Breast epithelium (tissue), 4 donors: ENCODE results near the gene FAM236A. TPM values are rescaled to one million over a fixed set of nuclear protein-coding genes. Genes with fewer than 3 reads are reported as not detected.
"Not testable (repeated sequence)": the region's sequence is repeated elsewhere in the genome, so short reads cannot be mapped to it uniquely, and the experiment has no call there.

ENCODE experiments used
- DNase-seq, 2 donors: peaks; one replicate each; pipeline ENCODE4 v3.0.0-alpha.2; 2019; ENCODE audit warnings: low spot score in 2 of 2
- H3K27ac ChIP-seq, 2 donors: fragments of 200-600 bp; sonication (generic) in 1 of 2; one replicate each; pipeline ENCODE4 v1.5.1; 2016 to 2019; ENCODE audit warnings: mild to moderate bottlenecking in 1 of 2
- H3K27me3 ChIP-seq, 2 donors: fragments of 200-600 bp; sonication (generic) in 1 of 2; one replicate each; pipeline versions ENCODE4 v1.5.1 to v1.6.0; 2017 to 2019; ENCODE audit warnings: control low read depth in 1 of 2, mild to moderate bottlenecking in 1 of 2
- H3K36me3 ChIP-seq: fragments of 200-600 bp; one replicate; pipeline ENCODE4 v1.5.1; 2019
- H3K4me1 ChIP-seq, 2 donors: fragments of 200-600 bp; sonication (generic); one replicate each; pipeline ENCODE4 v1.5.1; 2016 to 2019; ENCODE audit warnings: control low read depth in 1 of 2
- H3K4me3 ChIP-seq, 3 donors: fragments of 200-600 bp; sonication (generic); 1 replicate in 2 of 3; 2 replicates in 1 of 3; pipeline ENCODE4 v1.5.1; 2016 to 2019; ENCODE audit warnings: mild to moderate bottlenecking in 3 of 3, moderate library complexity in 2 of 3
- H3K9me3 ChIP-seq, 2 donors: fragments of 200-600 bp; sonication (generic) in 1 of 2; one replicate each; pipeline ENCODE4 v1.5.1; 2016 to 2019; ENCODE audit warnings: control low read depth in 1 of 2
- intact Hi-C: fragments of 100-400 bp; cut with DNase I; formaldehyde crosslinking; loops from one replicate; pipeline ENCODE4 v1.15.1; 2023; ENCODE audit warnings: low total_unique reads
- total RNA-seq, 3 donors: library from RNA; depleted of rRNA; stranded (reverse); fragments of >200 nt; gene quantifications; one replicate each; pipeline ENCODE4 v1.1.0, GENCODE V29; 2016

The FAM236A gene
- not detected for total RNA-seq

DNA sequence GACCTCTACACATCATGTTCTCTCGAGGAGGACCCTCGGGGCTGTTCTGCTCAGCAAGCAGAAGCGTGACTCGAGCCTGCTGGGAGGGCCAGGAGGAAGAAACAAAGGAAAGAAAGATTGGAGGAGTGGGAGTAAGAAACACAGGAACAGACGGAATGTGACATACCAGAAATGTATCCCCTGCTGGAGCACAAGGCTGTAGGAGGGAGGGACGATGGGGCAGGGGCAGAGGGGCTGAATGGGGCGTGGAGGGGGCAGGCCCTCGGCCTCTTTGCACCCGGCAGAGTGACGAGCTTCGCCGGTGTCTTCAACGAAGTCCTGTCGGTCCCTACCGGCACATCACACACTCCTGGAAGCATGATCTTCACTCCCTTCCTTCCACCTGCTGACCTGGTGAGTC, at the start of gene FAM236A:
FAM236A (plus strand) TSS at position 301 of the 400 bp plus-strand sequence; CDS start at position 358, 57 bp downstream.
- intact Hi-C loops, H3K9me3 ChIP-seq, DNase-seq, H3K4me3 ChIP-seq, H3K36me3 ChIP-seq, H3K4me1 ChIP-seq, H3K27me3 ChIP-seq, H3K27ac ChIP-seq: not testable (repeated sequence)

DNA sequence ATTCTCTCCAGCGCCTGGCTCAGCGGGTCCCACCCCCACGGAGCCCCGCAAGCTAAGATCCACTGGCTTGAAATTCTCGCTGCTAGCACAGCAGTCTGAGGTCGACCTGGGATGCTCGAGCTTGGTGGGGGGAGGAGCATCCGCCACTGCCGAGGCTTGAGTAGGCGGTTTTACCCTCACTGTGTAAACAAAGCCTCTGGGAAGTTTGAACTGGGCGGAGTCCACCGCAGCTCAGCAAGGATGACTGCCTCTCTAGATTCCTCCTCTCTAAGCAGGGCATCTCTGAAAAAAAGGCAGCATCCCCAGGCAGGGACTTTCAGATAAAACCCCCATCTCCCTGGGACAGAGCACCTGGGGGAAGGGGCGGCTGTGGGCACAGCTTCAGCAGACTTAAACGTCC, 48.3 kb upstream of the FAM236A start:
- H3K4me3 ChIP-seq, H3K4me1 ChIP-seq, intact Hi-C loops, H3K27me3 ChIP-seq, H3K9me3 ChIP-seq, H3K27ac ChIP-seq, H3K36me3 ChIP-seq, DNase-seq: not testable (repeated sequence)

DNA sequence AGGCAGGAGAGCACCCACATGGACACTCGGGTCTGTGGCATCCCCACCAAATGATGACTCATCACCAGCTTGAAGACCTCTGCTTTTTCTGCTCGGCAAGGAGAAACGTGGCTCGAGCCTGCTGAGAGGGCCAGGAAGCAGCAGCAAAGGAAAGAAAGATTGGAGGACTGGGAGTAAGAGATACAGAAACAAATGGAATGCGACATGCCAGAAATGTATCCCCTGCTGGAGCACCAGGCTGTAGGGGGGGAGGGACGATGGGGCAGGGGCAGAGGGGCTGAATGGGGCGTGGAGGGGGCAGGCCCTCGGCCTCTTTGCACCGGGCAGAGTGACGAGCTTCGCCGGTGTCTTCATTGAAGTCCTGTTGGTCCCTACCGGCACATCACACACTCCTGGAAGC, 25.7 kb upstream of the FAM236A start, which contains the start of gene FAM236C:
FAM236C (plus strand) TSS at position 301 of the 400 bp plus-strand sequence. CDS start 100 bp downstream, outside the sequence.
- H3K27me3 ChIP-seq, H3K36me3 ChIP-seq, DNase-seq, H3K4me1 ChIP-seq, H3K27ac ChIP-seq, intact Hi-C loops, H3K9me3 ChIP-seq, H3K4me3 ChIP-seq: not testable (repeated sequence)

DNA sequence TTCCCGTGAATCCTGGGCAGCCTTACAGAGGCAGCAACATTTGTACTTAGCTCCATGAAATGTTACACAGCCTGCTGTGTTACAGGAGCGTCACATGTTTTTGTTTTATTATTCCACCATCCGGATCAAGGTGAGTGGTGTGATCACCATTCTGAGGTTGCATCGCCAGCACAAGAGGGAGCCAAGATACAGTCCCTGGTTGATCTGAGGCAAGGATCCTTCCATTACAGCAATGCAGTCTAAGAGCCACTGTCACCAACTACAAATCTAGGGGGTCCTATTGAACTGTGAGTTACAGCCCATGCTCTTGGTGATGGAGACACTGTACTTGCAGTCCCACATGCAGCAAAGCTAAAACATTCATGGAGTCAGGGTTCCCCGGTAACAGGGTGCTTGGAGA, 21.9 kb upstream of the FAM236A start:
- H3K9me3 ChIP-seq, H3K27ac ChIP-seq, H3K27me3 ChIP-seq, H3K36me3 ChIP-seq, H3K4me3 ChIP-seq, H3K4me1 ChIP-seq, DNase-seq, intact Hi-C loops: not testable (repeated sequence)

DNA sequence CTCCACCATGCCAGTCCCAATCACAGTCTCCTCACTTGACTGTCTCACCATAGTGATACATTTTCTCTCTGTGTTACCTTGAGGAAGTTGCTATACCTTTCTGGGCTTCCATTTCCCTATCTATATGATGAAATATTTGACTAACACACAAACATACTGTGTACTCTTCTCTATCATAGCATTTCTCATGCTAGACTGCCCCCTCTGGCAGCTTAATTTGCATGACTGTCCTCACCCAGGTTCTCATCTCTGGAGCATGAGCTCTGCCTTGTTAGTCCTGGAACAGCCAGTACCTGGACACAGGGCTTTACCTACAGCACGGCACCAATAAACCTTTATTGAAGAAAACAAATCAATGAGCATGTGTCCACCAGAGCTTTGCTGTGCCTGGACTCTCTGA, 5.7 kb upstream of the FAM236A start:
- H3K4me3 ChIP-seq, H3K9me3 ChIP-seq, DNase-seq, H3K36me3 ChIP-seq, H3K27ac ChIP-seq, H3K27me3 ChIP-seq, intact Hi-C loops, H3K4me1 ChIP-seq: not testable (repeated sequence)

DNA sequence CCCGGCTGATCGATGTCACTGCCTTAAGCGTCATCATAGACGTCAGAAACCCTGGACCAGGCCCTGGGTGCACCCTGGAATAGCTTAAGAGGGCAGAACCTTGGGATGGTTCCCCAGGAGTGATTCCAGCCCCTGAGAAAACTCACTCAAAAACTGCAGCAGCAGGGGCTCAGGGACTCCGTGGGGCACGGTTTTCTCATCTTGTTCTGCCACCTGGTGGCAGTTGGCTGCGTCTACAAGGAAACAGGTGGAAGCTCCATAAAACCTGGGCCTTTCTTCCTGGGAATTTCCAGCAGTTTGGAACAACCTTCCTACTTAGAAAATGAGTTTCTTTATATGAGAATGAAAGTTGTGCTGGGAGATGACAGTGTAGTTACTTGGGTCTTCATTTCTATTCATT, 1.6 kb upstream of the FAM236A start:
- H3K27me3 ChIP-seq, H3K4me1 ChIP-seq, H3K4me3 ChIP-seq, intact Hi-C loops, DNase-seq, H3K9me3 ChIP-seq, H3K27ac ChIP-seq, H3K36me3 ChIP-seq: not testable (repeated sequence)

DNA sequence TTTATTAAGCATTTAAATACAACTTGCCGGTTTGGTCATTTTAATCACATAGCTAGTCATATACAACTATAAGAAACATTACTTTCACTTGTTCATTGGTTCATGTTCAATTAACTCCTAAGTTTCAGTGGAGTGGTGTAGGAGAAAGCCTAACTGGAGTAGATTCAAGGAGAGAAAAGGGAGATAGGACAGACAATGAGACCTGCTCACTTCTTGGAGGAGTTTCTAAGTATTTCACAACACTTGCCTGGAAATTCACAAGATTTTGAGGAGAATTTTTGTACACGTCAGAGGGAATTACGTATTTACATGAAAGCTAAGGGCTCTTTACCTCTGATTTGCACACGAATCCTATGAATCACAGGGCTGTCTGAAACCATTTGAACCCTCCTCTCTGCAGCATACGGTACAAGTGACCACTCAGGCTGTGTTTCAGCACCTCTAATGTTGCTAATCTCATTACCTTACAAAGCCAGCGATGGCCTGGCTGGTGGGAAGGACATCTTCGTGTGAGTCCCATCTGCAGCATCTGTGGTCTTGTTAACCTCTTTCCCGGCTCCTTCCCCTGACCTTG, 1.0 kb upstream of the FAM236A start:
- DNase-seq, H3K9me3 ChIP-seq, intact Hi-C loops, H3K27ac ChIP-seq, H3K4me3 ChIP-seq, H3K4me1 ChIP-seq, H3K27me3 ChIP-seq, H3K36me3 ChIP-seq: not testable (repeated sequence)

DNA sequence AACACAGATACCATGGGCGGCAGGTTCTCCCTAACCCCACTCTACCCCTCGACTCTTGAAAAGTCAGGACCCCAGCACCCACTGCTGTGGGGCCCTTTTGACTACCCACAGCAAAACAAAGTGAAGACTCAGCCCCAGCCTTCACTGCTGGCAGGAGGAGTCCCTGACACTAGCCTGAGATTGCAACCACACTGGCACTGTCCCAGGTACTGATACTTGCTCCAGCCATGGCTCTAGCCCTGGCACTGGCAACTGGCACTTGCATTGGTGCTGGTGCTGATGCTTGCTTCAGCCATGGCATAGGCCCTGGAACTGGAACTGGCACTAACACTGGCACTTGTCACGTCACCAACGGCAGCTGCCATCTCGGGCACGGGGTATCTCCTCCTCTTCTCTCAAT, 4.3 kb downstream of the FAM236A start:
- H3K4me1 ChIP-seq, DNase-seq, H3K27ac ChIP-seq, H3K27me3 ChIP-seq, H3K9me3 ChIP-seq, H3K36me3 ChIP-seq, H3K4me3 ChIP-seq, intact Hi-C loops: not testable (repeated sequence)

DNA sequence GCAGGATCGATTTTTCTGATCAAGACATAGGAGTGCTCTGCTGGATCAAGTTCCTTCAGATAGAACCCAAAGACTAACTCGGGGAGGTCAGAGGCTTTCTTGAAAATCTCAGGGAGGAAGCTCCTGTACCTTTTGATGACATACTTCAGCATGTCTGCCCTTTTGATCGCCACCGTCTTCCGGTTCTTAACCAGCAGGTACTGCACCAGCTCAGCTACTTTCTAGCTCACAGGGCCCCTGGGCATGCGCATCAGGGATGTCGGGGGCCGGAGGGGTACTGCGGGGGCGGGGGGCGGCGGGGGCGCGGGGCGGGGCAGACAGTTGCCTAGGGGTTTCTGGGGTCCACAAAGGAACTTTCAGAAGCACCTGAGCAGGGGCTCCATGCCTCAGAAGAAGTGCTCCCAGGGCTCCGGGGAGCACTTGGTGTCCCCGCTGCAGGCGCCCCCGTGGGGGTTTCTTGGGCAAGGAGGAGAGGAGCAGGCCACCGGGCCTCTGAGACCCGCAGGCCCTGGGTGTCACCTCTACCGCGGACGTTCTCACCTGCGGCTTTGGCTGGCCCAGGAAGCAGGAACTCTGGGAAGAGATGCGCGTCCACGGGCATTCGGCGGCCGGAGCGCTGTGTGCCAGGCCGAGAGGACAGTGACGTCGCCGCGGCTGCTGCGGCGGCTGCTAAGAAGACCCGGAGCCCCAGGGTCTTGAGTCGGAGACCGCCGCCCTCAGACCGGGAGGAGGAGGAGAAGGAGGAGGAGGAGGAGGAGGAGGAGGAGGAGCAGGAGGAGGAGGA, 5.2 kb downstream of the FAM236A start:
- H3K9me3 ChIP-seq, intact Hi-C loops, H3K4me1 ChIP-seq, H3K4me3 ChIP-seq, H3K27ac ChIP-seq, DNase-seq, H3K27me3 ChIP-seq, H3K36me3 ChIP-seq: not testable (repeated sequence)

DNA sequence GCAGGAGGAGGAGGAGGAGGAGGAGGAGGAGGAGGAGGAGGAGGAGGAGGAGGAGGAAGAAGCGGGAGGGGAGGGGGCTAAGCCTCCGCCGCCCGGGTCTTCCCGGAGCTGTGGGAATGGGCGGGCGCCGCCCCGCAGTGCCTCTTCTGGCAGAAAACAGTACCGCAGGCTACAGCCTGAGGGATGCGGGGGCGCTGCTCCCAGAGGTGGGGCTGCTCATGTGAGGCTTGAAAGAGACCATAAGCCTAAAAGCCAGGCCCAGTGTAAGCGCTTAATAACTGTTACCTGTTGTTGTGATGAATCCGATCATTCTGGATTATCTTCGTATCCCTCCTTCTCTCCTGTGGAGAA, 5.8 kb downstream of the FAM236A start, which contains the start of gene DMRTC1:
DMRTC1 (minus strand) TSS at position 19 of the 351 bp plus-strand sequence. CDS start 68,143 bp downstream, outside the sequence.
- H3K27me3 ChIP-seq, H3K27ac ChIP-seq, DNase-seq, H3K9me3 ChIP-seq, intact Hi-C loops, H3K4me1 ChIP-seq, H3K36me3 ChIP-seq, H3K4me3 ChIP-seq: not testable (repeated sequence)

DNA sequence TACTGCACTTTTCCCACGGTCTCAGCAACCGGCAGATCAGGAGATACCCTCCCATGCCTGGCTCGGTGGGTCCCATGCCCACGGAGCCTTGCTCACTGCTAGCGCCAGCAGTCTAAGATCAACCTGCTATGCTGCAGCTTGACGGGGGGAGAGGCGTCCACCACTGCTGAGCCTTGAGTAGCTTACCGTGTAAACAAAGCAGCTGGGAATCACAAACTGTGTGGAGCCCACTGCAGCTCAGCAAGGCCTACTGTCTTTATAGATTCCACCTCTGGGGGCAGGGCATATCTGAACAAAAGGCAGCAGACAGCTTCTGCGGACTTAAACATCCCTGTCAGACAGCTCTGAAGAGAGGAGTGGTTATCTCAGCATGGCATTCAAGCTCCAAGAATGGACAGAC, 22.0 kb downstream of the FAM236A start:
- H3K36me3 ChIP-seq, H3K9me3 ChIP-seq, DNase-seq, H3K27me3 ChIP-seq, H3K4me3 ChIP-seq, H3K27ac ChIP-seq, H3K4me1 ChIP-seq, intact Hi-C loops: not testable (repeated sequence)

DNA sequence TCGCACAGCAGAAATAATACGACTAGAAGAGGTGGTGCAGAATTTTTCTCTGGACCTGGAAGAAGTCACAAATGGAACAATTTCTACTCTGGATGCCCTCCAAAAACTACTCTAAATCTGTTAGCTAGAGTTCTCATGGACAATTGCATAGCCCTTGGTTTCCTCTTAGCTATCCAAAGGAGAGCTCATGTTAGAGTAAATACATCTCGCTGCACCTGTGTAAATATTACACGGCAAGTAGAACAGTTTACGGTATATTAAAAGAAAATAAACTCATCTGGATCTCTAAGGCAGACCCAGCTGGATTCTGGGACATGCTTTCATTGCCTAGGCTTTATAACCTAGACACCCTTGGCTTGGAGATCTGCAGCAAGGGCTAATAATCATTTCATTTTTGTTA, 33.9 kb downstream of the FAM236A start:
- H3K4me3 ChIP-seq, intact Hi-C loops, H3K9me3 ChIP-seq, H3K36me3 ChIP-seq, DNase-seq, H3K27ac ChIP-seq, H3K27me3 ChIP-seq, H3K4me1 ChIP-seq: not testable (repeated sequence)

DNA sequence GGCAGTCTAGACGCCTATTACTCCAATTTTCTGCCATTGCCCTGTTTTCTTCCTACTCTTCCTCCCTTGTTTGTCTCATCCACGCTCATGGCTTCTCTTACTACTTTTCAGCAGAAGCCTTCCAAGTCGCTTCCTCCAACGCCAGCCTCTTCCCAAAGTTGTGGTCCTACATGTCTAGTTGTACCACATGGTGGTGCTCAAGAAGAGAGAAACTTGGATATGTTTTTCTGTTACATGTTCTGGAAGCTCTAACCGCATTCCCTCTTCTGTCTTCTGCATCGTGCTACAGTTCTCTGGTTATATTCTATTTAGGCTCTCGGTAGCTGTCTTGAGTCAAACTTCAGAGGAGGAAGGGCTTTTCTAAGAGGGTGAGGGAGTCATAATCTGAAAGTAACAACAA, 36.9 kb downstream of the FAM236A start:
- H3K36me3 ChIP-seq, H3K9me3 ChIP-seq, H3K27ac ChIP-seq, intact Hi-C loops, DNase-seq, H3K4me3 ChIP-seq, H3K4me1 ChIP-seq, H3K27me3 ChIP-seq: not testable (repeated sequence)
